HEK293 (cell line): ENCODE data around the gene AIFM3.

ENCODE experiments used
- CTCF ChIA-PET: fragments of 350-600 bp; formaldehyde crosslinking; extraction: SDS; loops from one replicate; lab custom pipeline; 2021; ENCODE audit warnings: antibody characterized with exemption; lab: Yijun Ruan, JAX
- POLR2A ChIA-PET: fragments of 300-600 bp; formaldehyde crosslinking; extraction: SDS; loops from one replicate; lab custom pipeline; 2020; ENCODE audit warnings: antibody characterized with exemption, inconsistent platforms; lab: Yijun Ruan, JAX
- H3K27ac ChIP-seq: fragments of 200-500 bp; sonication (Bioruptor generic); 2 replicates; pipeline ENCODE4 v1.5.1; 2014; ENCODE audit warnings: low read depth, low read length, control low read depth, inconsistent platforms; ENCODE audit errors: extremely low read depth
- H3K36me3 ChIP-seq, 2 experiments: fragments of 200-500 bp in 1 of 2; sonication (Bioruptor generic) in 1 of 2; 1 replicate in 1 of 2; 2 replicates in 1 of 2; pipeline ENCODE4 v1.5.1; 2014 to 2017; ENCODE audit warnings: inconsistent platforms in 2 of 2, low read length in 2 of 2; ENCODE audit not compliant: control insufficient read depth in 2 of 2, insufficient read depth in 1 of 2
- H3K4me1 ChIP-seq: fragments of 200-500 bp; sonication (Bioruptor generic); 2 replicates; pipeline ENCODE4 v1.5.1; 2014; ENCODE audit warnings: mild to moderate bottlenecking, low read length, inconsistent platforms; ENCODE audit not compliant: control insufficient read depth, insufficient read depth
- H3K4me3 ChIP-seq: 2 replicates; pipeline ENCODE4 v1.5.1; 2011; ENCODE audit warnings: low read depth, mild to moderate bottlenecking, control low read depth, low read length, moderate library complexity
- H3K9me3 ChIP-seq: fragments of 200-500 bp; sonication (Bioruptor generic); 2 replicates; pipeline ENCODE4 v1.5.1; 2014; ENCODE audit warnings: low read depth, low read length, inconsistent platforms; ENCODE audit not compliant: control insufficient read depth, insufficient read depth
- BCL11B ChIP-seq: fragments of 450-650 bp; formaldehyde crosslinking; IDR thresholded peaks from 2 replicates; pipeline ENCODE4 v1.5.1; 2016; ENCODE audit warnings: low read depth, missing biosample characterization, missing genetic modification characterization
- EGR2 ChIP-seq: fragments of 450-650 bp; formaldehyde crosslinking; IDR thresholded peaks from 2 replicates; pipeline ENCODE4 v1.5.1; 2016; ENCODE audit warnings: low read depth, missing biosample characterization, missing genetic modification characterization
- FEZF1 ChIP-seq: fragments of 450-650 bp; formaldehyde crosslinking; IDR thresholded peaks from 2 replicates; pipeline ENCODE4 v1.5.1; 2016; ENCODE audit warnings: missing biosample characterization, missing genetic modification characterization
- KLF16 ChIP-seq: fragments of 450-650 bp; formaldehyde crosslinking; IDR thresholded peaks from 2 replicates; pipeline ENCODE4 v1.5.1; 2017; ENCODE audit warnings: missing biosample characterization, missing genetic modification characterization
- PRDM1 ChIP-seq: fragments of 450-650 bp; formaldehyde crosslinking; IDR thresholded peaks from 2 replicates; pipeline ENCODE4; 2016; ENCODE audit warnings: missing biosample characterization, missing genetic modification characterization
- SP7 ChIP-seq: fragments of 450-650 bp; formaldehyde crosslinking; IDR thresholded peaks from 2 replicates; pipeline ENCODE4 v1.5.1; 2016; ENCODE audit warnings: missing biosample characterization, missing genetic modification characterization
- ZFHX2 ChIP-seq: fragments of 450-650 bp; formaldehyde crosslinking; conservative IDR thresholded peaks from 2 replicates; pipeline ENCODE4 v1.5.1; 2016; ENCODE audit warnings: missing biosample characterization, missing genetic modification characterization
- ZNF23 ChIP-seq: fragments of 450-650 bp; formaldehyde crosslinking; IDR thresholded peaks from 2 replicates; pipeline ENCODE4 v1.5.1; 2016; ENCODE audit warnings: missing biosample characterization, missing genetic modification characterization, borderline replicate concordance
- ZNF24 ChIP-seq: fragments of 450-650 bp; formaldehyde crosslinking; IDR thresholded peaks from 2 replicates; pipeline ENCODE4 v1.5.1; 2016; ENCODE audit warnings: missing biosample characterization, missing genetic modification characterization
- ZNF311 ChIP-seq: fragments of 450-650 bp; formaldehyde crosslinking; IDR thresholded peaks from 2 replicates; pipeline ENCODE4 v1.5.1; 2017; ENCODE audit warnings: missing biosample characterization, missing genetic modification characterization, borderline replicate concordance
- ZNF366 ChIP-seq: fragments of 450-650 bp; formaldehyde crosslinking; conservative IDR thresholded peaks from 2 replicates; pipeline ENCODE4 v1.5.1; 2016; ENCODE audit warnings: missing biosample characterization, missing genetic modification characterization
- ZNF555 ChIP-seq: fragments of 450-650 bp; formaldehyde crosslinking; conservative IDR thresholded peaks from 2 replicates; pipeline ENCODE4 v1.5.1; 2017; ENCODE audit warnings: missing biosample characterization, mild to moderate bottlenecking, missing genetic modification characterization, inconsistent platforms
- ZNF596 ChIP-seq: fragments of 450-650 bp; IDR thresholded peaks from 2 replicates; pipeline ENCODE4 v1.5.0; 2018; ENCODE audit warnings: missing biosample characterization, mild to moderate bottlenecking, missing genetic modification characterization, moderate library complexity
- ZXDB ChIP-seq: fragments of 450-650 bp; formaldehyde crosslinking; IDR thresholded peaks from 2 replicates; pipeline ENCODE4 v1.5.1; 2016; ENCODE audit warnings: missing biosample characterization, missing genetic modification characterization
- TF ChIP-seq, protein P1 (sequence below): fragments of 450-650 bp; formaldehyde crosslinking; IDR thresholded peaks from 2 replicates; pipeline ENCODE4 v1.5.1; 2016; ENCODE audit warnings: missing biosample characterization, missing genetic modification characterization
- TF ChIP-seq, protein P2 (sequence below): fragments of 450-650 bp; formaldehyde crosslinking; IDR thresholded peaks from 2 replicates; pipeline ENCODE4 v1.5.1; 2016; ENCODE audit warnings: missing biosample characterization, missing genetic modification characterization
- TF ChIP-seq, protein P3 (sequence below): fragments of 450-650 bp; formaldehyde crosslinking; IDR thresholded peaks from 2 replicates; pipeline ENCODE4 v1.5.1; 2017; ENCODE audit warnings: missing biosample characterization, missing genetic modification characterization

AIFM3 gene

DNA sequence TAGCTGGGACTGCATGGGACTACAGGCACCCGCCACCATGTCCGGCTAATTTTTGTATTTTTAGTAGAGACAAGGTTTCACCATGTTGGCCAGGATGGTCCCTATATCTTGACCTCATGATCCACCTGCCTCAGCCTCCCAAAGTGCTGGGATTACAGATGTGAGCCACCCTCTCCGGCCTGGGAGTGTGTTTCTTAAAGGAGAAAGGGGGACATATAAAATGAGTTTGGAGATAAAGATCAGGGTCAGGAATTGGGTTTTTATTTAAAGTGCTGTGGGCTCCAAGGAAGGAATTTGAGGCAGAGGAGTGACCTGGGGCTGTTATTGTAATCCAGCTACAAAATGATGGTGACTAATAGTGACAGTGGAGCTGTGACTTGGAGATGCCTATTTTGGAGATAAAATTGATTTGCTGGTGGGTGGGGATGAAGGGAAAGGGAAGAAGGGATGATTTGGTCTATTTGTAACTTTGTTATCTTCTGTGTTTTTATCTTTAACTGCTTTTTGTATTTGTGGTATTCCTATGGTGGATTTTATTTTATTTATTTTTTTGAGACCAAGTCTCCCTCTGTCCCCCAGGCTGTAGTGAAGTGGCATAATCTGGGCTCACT lies 44.8 kb upstream of the AIFM3 start:
- H3K36me3 ChIP-seq: peaks cover 3 to 5% of the 10 kb centered on the region in 2 experiments; a peak in 2 of 3 replicates

GRCh38 chr22:20926243-20926642 lies 40.8 kb upstream of the AIFM3 start:
- ChIA-PET POLR2A (interaction anchor here (1.1 to 1.2 kb wide), 2 partner anchors 9 to 56 kb away, joined by 3 to 4 read pairs; partner anchors contain the start of genes CRKL and LZTR1), CTCF (interaction anchor here (0.8 to 1.6 kb wide), 4 partner anchors 9 to 184 kb away, joined by 4 to 10 read pairs (median 5); partner anchors contain the start of genes CRKL and LZTR1)
- H3K36me3 ChIP-seq: peaks cover 2 to 5% of the 10 kb centered on the region in 2 experiments; a peak in 2 of 3 replicates
- H3K4me1 ChIP-seq: peaks cover 10% of the 10 kb centered on the region; the same call in 1 of the 2 replicates
- TF ChIP-seq ZNF596 (tag by site-specific recombination): no peak
- TF ChIP-seq PRDM1 (tag by site-specific recombination): peak; percentile 80
- no peak overlapping the region for H3K4me3 ChIP-seq
- no peaks in the 10 kb centered on the region for H3K9me3 ChIP-seq
- no peak overlapping the region for H3K27ac ChIP-seq

More for the DNA sequence above, 44.8 kb upstream of the AIFM3 start:
- Histone ChIP-seq H3K9me3 (no peaks in the 10 kb centered on the region), H3K4me3 (no peak overlapping the region), H3K4me1 (peaks cover 11% of the 10 kb centered on the region; the same call in 1 of the 2 replicates), H3K27ac (no peak overlapping the region)
- TF ChIP-seq ZXDB (tag by site-specific recombination) (0 out of 2 replicates have a peak, but pooled peaks have one; percentile 26), KLF16 (tag by site-specific recombination) (0 out of 2 replicates have a peak, but pooled peaks have one; percentile 28), ZNF366 (tag by site-specific recombination) (peak; percentile 73; the same call in 1 of the 2 replicates), BCL11B (tag by site-specific recombination) (0 out of 2 replicates have a peak, but pooled peaks have one; percentile 18), SP7 (tag by site-specific recombination) (peak; percentile 9; the same call in 1 of the 2 replicates), ZNF311 (no peak), ZFHX2 (tag by site-specific recombination) (peak; percentile 26; the same call in 1 of the 2 replicates), ZNF555 (tag by site-specific recombination) (no peak), ZNF24 (tag by site-specific recombination) (no peak), FEZF1 (tag by site-specific recombination) (0 out of 2 replicates have a peak, but pooled peaks have one; percentile 18), EGR2 (tag by site-specific recombination) (0 out of 2 replicates have a peak, but pooled peaks have one; percentile 30), ZNF23 (no peak)
- TF ChIP-seq, protein P1, sequence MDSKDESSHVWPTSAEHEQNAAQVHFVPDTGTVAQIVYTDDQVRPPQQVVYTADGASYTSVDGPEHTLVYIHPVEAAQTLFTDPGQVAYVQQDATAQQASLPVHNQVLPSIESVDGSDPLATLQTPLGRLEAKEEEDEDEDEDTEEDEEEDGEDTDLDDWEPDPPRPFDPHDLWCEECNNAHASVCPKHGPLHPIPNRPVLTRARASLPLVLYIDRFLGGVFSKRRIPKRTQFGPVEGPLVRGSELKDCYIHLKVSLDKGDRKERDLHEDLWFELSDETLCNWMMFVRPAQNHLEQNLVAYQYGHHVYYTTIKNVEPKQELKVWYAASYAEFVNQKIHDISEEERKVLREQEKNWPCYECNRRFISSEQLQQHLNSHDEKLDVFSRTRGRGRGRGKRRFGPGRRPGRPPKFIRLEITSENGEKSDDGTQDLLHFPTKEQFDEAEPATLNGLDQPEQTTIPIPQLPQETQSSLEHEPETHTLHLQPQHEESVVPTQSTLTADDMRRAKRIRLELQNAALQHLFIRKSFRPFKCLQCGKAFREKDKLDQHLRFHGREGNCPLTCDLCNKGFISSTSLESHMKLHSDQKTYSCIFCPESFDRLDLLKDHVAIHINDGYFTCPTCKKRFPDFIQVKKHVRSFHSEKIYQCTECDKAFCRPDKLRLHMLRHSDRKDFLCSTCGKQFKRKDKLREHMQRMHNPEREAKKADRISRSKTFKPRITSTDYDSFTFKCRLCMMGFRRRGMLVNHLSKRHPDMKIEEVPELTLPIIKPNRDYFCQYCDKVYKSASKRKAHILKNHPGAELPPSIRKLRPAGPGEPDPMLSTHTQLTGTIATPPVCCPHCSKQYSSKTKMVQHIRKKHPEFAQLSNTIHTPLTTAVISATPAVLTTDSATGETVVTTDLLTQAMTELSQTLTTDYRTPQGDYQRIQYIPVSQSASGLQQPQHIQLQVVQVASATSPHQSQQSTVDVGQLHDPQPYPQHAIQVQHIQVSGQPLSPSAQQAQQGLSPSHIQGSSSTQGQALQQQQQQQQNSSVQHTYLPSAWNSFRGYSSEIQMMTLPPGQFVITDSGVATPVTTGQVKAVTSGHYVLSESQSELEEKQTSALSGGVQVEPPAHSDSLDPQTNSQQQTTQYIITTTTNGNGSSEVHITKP (tag by site-specific recombination): peak; percentile 94
- TF ChIP-seq, protein P2, sequence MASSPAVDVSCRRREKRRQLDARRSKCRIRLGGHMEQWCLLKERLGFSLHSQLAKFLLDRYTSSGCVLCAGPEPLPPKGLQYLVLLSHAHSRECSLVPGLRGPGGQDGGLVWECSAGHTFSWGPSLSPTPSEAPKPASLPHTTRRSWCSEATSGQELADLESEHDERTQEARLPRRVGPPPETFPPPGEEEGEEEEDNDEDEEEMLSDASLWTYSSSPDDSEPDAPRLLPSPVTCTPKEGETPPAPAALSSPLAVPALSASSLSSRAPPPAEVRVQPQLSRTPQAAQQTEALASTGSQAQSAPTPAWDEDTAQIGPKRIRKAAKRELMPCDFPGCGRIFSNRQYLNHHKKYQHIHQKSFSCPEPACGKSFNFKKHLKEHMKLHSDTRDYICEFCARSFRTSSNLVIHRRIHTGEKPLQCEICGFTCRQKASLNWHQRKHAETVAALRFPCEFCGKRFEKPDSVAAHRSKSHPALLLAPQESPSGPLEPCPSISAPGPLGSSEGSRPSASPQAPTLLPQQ (tag by site-specific recombination): peak; percentile 9; the same call in 1 of the 2 replicates
- TF ChIP-seq, protein P3, sequence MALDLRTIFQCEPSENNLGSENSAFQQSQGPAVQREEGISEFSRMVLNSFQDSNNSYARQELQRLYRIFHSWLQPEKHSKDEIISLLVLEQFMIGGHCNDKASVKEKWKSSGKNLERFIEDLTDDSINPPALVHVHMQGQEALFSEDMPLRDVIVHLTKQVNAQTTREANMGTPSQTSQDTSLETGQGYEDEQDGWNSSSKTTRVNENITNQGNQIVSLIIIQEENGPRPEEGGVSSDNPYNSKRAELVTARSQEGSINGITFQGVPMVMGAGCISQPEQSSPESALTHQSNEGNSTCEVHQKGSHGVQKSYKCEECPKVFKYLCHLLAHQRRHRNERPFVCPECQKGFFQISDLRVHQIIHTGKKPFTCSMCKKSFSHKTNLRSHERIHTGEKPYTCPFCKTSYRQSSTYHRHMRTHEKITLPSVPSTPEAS (tag by site-specific recombination): no peak
- POLR2A ChIA-PET: interaction anchor here (0.6 to 3.0 kb wide), 4 partner anchors 15 to 80 kb away, joined by 3 to 17 read pairs (median 5); partner anchors contain the start of genes LZTR1 and THAP7
- CTCF ChIA-PET: interaction anchor here (0.6 to 4.1 kb wide), 2 partner anchors 37 to 78 kb away, joined by 3 to 29 read pairs; no protein-coding TSS in a partner anchor
